Measurements from ENCODE around the gene TMPRSS13.

The TMPRSS13 gene

DNA sequence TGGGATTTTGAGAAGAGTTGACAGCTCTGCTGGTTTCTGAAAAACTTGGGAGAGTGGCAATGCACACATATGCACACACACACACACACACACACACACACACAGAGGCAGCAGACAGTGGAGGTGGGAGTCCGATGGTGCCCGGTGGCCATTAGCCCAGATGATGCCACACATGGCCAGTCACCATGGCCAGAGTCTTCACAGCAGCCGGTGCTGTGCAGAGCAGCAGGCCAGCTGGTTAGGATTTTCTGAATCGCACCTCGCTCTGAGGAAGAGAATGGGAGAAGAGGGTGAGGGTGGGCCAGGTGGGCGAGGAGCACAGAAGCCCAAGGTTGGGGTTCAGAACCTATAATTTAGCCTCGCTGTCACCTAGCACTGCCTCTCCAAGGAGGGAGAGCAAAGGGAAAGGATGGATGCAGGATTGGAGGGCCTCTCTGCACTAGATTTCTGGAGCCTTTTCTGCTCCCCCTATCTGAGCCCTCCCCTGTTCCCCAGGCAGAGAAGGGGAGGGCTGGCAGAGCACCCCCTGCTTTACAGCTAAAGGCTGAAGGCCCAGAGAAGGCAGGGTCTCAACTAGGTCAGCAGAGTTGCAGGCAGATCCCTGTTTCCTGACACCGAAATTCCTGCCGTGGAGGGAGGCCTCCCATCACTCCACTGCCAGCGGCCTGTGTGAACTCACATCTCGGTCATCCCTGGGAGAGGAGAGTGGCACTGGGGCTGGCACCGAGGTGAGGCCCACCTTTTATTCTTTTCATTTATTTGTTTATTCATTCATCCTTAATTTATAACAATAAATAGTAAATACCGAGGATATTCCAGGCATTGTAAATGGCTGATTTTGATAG is 27.0 kb downstream of the TMPRSS13 start:
- Histone ChIP-seq H3K9me3 (ENCODE audit: low read depth, low read length) (no peaks in the 10 kb centered on the region), H3K36me3 (ENCODE audit: insufficient read depth, low read length) (no peaks in the 10 kb centered on the region), H3K9ac (ENCODE audit: insufficient read length) (no peak overlapping the region), H3K4me3 (no peak overlapping the region), H3K27ac (no peak overlapping the region)
- DNase-seq (ENCODE audit: low read depth, low spot score) = no peak
- no peak for TF ChIP-seq POLR2AphosphoS5 (IDR thresholded peaks at IDR 0.05; ENCODE audit: borderline replicate concordance, low read depth, low read length)
- no peak for TF ChIP-seq EZH2 (IDR thresholded peaks at IDR 0.05)
- TF ChIP-seq FOXP2 (optimal IDR thresholded peaks at IDR 0.05; ENCODE audit: control extremely low read depth, extremely low read length, insufficient read depth) = no peak

DNA sequence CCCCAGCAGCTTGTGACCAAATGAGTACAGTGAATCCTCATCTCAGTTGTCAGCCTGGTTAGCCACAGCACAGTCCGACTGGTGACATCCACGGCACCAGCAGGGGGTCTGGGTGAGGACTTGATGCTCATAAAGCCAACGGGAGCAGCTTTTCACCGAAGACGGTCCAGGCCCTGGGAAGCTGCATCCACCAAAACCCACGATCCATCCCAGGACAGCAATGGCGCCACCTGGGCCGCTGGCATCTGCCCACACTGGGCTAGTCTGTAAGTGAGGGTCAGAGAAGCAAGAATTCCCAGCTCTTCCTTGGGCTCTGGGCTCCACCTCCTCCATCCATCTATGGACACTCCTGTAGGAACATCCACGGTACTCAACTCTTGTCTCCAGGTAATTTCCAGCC is 27.6 kb downstream of the TMPRSS13 start:
- H3K9ac ChIP-seq (ENCODE audit: insufficient read length) = no peak overlapping the region
- H3K9me3 ChIP-seq (ENCODE audit: low read depth, low read length) = no peaks in the 10 kb centered on the region
- no peak overlapping the region for H3K27ac ChIP-seq
- no peak for DNase-seq (ENCODE audit: low read depth, low spot score)
- no peak overlapping the region for H3K4me3 ChIP-seq
- TF ChIP-seq EZH2 (IDR thresholded peaks at IDR 0.05) = no peak
- no peak for TF ChIP-seq FOXP2 (optimal IDR thresholded peaks at IDR 0.05; ENCODE audit: control extremely low read depth, extremely low read length, insufficient read depth)
- no peak for TF ChIP-seq POLR2AphosphoS5 (IDR thresholded peaks at IDR 0.05; ENCODE audit: borderline replicate concordance, low read depth, low read length)
- H3K36me3 ChIP-seq (ENCODE audit: insufficient read depth, low read length) = no peaks in the 10 kb centered on the region

DNA sequence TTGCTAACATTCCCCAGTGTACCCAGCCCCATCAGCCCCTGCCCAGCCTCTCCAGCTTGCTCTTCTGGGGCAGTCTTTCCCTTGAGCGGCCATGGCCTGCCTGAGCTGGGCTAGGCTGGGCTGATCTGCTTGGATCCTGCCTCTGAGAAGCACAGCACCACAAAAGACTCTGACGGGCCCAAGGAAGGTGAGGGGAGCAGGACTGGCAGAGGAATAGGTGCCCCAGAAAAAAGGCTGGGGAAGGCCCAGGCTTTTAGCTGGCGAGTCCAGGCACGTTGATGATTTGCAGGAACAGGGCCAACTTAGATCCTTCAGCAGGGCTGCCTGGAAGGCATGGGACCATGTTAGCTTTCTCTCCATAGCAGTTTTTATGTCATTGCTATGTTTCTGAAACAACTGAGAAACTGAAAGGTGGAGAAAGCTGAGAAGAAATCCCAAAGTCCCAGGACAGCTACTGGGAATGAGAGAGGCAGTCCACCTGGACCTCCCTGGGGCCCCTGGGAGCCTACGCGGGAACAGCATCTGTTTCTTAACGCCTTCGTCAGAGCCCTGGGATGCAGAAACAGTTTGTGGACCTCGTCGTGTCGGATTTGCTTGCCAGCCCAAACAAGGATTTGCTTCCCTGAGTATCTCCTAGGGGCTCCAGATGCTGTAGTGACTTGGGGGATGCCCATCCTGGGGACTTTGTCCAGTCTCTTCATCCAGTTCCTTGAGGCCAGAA is 28.3 kb downstream of the TMPRSS13 start:
- Histone ChIP-seq H3K27ac (no peak overlapping the region), H3K36me3 (ENCODE audit: insufficient read depth, low read length) (no peaks in the 10 kb centered on the region), H3K9ac (ENCODE audit: insufficient read length) (no peak overlapping the region), H3K9me3 (ENCODE audit: low read depth, low read length) (no peaks in the 10 kb centered on the region), H3K4me3 (no peak overlapping the region)
- TF ChIP-seq EZH2 (IDR thresholded peaks at IDR 0.05) (no peak), FOXP2 (optimal IDR thresholded peaks at IDR 0.05; ENCODE audit: control extremely low read depth, extremely low read length, insufficient read depth) (no peak), POLR2AphosphoS5 (IDR thresholded peaks at IDR 0.05; ENCODE audit: borderline replicate concordance, low read depth, low read length) (no peak)
- no peak for DNase-seq (ENCODE audit: low read depth, low spot score)

DNA sequence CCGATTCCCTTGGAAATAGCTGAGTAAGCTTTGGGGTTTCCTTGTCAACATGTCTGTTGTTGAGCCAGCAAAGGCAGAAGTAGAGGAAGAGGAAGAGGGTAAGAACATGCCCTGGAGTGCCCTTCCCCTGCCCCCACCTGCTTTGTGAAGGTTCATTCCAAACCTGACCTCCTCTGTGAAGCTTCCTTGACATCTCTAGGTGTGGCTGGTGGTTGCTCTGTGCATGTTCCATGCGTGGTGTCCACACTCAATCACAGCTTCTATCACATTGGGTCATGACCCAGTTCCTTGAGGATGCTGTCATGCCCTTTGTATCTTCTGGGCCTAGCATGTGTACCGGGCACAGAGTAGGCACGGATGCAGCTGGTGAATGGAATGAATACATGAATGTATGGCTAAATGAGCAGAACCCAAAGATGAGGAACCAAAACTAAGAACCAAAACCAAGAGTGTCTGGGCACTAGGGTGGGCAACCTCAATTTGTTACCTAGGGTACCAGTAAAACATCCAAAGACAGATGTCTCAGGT is 29.0 kb downstream of the TMPRSS13 start:
- Histone ChIP-seq H3K9ac (ENCODE audit: insufficient read length) (no peak overlapping the region), H3K4me3 (no peak overlapping the region), H3K36me3 (ENCODE audit: insufficient read depth, low read length) (no peaks in the 10 kb centered on the region), H3K27ac (no peak overlapping the region), H3K9me3 (ENCODE audit: low read depth, low read length) (no peaks in the 10 kb centered on the region)
- TF ChIP-seq EZH2 (IDR thresholded peaks at IDR 0.05) = no peak
- TF ChIP-seq POLR2AphosphoS5 (IDR thresholded peaks at IDR 0.05; ENCODE audit: borderline replicate concordance, low read depth, low read length) = no peak
- no peak for TF ChIP-seq FOXP2 (optimal IDR thresholded peaks at IDR 0.05; ENCODE audit: control extremely low read depth, extremely low read length, insufficient read depth)
- no peak for DNase-seq (ENCODE audit: low read depth, low spot score)

DNA sequence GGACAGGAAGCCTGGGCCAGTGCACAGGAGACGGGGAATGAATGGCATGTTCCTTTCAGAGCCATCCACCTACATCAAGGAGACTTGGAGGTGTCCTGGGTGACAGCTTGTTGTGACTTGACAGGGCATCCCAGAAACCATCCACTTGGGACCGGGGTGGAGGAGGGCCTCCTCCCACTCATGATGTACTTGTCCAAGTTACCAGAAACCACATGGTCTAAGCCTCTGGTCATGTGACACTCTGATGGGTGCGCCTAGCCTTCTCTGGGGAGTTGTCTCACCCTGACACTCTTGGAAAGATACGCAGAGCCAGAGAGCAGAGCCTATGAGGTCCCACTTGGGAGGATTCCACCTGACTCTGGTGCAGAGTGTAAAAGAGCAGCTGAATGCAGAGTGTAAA is 31.1 kb downstream of the TMPRSS13 start:
- TF ChIP-seq FOXP2 (optimal IDR thresholded peaks at IDR 0.05; ENCODE audit: control extremely low read depth, extremely low read length, insufficient read depth) (no peak), POLR2AphosphoS5 (IDR thresholded peaks at IDR 0.05; ENCODE audit: borderline replicate concordance, low read depth, low read length) (no peak), EZH2 (IDR thresholded peaks at IDR 0.05) (no peak)
- H3K9ac ChIP-seq (ENCODE audit: insufficient read length) = no peak overlapping the region
- no peak overlapping the region for H3K4me3 ChIP-seq
- no peak overlapping the region for H3K27ac ChIP-seq
- no peaks in the 10 kb centered on the region for H3K36me3 ChIP-seq (ENCODE audit: insufficient read depth, low read length)
- no peak for DNase-seq (ENCODE audit: low read depth, low spot score)
- no peaks in the 10 kb centered on the region for H3K9me3 ChIP-seq (ENCODE audit: low read depth, low read length)

DNA sequence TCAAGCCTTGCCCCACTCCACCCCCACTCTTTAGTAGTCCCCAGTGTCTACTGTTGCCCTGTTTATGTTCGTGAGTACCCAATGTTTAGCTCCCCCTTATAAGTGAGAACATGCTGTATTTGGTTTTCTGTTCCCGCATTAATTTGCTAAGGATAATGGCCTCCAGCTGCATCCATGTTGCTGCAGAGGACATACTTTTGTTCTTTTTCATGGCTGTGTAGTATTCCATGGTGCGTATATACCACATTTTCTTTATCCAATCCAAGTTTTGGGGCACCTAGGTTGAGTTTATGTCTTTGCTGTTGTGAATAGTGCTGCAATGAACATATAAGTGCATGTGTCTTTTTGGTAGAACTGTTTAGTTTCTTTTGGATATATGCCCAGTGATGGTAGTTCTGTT is 36.6 kb downstream of the TMPRSS13 start:
- H3K9me3 ChIP-seq (ENCODE audit: low read depth, low read length) = no peaks in the 10 kb centered on the region
- H3K27ac ChIP-seq = no peak overlapping the region
- H3K9ac ChIP-seq (ENCODE audit: insufficient read length) = no peak overlapping the region
- TF ChIP-seq FOXP2 (optimal IDR thresholded peaks at IDR 0.05; ENCODE audit: control extremely low read depth, extremely low read length, insufficient read depth) (no peak), POLR2AphosphoS5 (IDR thresholded peaks at IDR 0.05; ENCODE audit: borderline replicate concordance, low read depth, low read length) (no peak), EZH2 (IDR thresholded peaks at IDR 0.05) (no peak)
- no peaks in the 10 kb centered on the region for H3K36me3 ChIP-seq (ENCODE audit: insufficient read depth, low read length)
- H3K4me3 ChIP-seq = no peak overlapping the region
- DNase-seq (ENCODE audit: low read depth, low spot score) = no peak

DNA sequence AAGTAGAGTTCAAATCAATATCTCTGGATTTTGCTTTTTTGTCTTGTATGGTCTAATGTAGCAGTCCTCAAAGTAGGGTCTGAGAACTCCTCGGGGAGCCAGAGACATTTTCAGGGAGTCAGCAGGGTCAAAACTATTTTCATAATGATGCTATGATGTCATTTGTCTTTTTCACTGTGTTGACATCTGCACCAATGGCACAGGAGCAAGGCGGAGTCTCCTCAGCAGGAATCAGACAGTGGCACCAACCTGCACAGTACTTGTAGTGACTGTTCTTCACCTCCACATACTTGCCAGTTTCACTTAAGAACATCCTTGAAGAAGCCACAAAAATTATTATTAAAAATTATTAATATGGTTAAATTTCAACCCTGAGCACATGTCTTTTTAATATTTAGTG is 37.8 kb downstream of the TMPRSS13 start:
- no peak for TF ChIP-seq FOXP2 (optimal IDR thresholded peaks at IDR 0.05; ENCODE audit: control extremely low read depth, extremely low read length, insufficient read depth)
- no peak for TF ChIP-seq EZH2 (IDR thresholded peaks at IDR 0.05)
- no peak for TF ChIP-seq POLR2AphosphoS5 (IDR thresholded peaks at IDR 0.05; ENCODE audit: borderline replicate concordance, low read depth, low read length)
- no peak overlapping the region for H3K27ac ChIP-seq
- DNase-seq (ENCODE audit: low read depth, low spot score) = no peak
- no peak overlapping the region for H3K9ac ChIP-seq (ENCODE audit: insufficient read length)
- no peaks in the 10 kb centered on the region for H3K36me3 ChIP-seq (ENCODE audit: insufficient read depth, low read length)
- H3K9me3 ChIP-seq (ENCODE audit: low read depth, low read length) = no peaks in the 10 kb centered on the region
- H3K4me3 ChIP-seq = no peak overlapping the region

DNA sequence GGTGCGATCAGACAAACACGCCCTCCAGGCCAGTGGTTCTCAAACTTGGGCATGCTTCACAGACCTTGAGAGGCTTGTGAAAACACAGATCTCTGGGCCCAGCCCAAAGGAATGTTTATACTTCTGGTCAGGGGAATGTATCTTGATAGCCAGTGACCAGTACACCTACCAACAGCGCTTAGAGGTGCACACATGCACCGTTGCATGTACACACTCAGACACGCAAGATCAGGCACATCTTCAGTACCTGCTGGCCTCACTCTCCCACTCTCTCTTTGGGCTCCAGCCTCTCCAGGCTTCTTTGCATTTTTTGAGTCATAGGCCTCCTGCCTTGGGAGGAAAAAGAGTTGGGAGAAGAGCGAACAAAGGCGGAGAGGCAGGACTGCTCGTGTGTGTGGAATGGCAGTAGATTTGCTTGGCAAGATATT is 41.0 kb downstream of the TMPRSS13 start:
- Histone ChIP-seq H3K9ac (ENCODE audit: insufficient read length) (no peak overlapping the region), H3K9me3 (ENCODE audit: low read depth, low read length) (no peaks in the 10 kb centered on the region), H3K4me3 (no peak overlapping the region), H3K36me3 (ENCODE audit: insufficient read depth, low read length) (no peaks in the 10 kb centered on the region), H3K27ac (no peak overlapping the region)
- no peak for DNase-seq (ENCODE audit: low read depth, low spot score)
- TF ChIP-seq EZH2 (IDR thresholded peaks at IDR 0.05) (no peak), FOXP2 (optimal IDR thresholded peaks at IDR 0.05; ENCODE audit: control extremely low read depth, extremely low read length, insufficient read depth) (no peak), POLR2AphosphoS5 (IDR thresholded peaks at IDR 0.05; ENCODE audit: borderline replicate concordance, low read depth, low read length) (no peak)
